ENCODE data around the gene BACE2.

DNA sequence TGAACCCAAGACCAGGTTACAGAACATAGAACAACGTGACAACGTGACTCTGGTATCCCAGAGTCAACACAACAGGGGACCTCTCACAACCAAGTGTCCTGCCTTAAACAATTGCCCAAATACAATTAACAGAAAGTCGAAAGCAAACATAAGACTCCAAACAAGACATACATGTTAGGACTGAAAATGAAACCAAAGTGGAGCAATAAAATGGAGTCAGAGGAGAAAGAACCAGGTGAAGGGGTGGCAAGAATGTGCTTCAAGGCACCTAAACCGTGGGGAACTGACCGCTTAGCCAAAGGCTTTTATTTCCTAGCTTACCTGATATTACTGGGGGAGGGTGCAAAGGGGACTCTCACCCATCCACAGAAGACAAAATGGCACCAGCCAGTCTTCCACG, 17.8 kb downstream of the BACE2 start:
- TF ChIP-seq, protein P1, sequence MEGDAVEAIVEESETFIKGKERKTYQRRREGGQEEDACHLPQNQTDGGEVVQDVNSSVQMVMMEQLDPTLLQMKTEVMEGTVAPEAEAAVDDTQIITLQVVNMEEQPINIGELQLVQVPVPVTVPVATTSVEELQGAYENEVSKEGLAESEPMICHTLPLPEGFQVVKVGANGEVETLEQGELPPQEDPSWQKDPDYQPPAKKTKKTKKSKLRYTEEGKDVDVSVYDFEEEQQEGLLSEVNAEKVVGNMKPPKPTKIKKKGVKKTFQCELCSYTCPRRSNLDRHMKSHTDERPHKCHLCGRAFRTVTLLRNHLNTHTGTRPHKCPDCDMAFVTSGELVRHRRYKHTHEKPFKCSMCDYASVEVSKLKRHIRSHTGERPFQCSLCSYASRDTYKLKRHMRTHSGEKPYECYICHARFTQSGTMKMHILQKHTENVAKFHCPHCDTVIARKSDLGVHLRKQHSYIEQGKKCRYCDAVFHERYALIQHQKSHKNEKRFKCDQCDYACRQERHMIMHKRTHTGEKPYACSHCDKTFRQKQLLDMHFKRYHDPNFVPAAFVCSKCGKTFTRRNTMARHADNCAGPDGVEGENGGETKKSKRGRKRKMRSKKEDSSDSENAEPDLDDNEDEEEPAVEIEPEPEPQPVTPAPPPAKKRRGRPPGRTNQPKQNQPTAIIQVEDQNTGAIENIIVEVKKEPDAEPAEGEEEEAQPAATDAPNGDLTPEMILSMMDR (tag by site-specific recombination; IDR thresholded peaks at IDR 0.05), result no peak
- TF ChIP-seq, protein P2, sequence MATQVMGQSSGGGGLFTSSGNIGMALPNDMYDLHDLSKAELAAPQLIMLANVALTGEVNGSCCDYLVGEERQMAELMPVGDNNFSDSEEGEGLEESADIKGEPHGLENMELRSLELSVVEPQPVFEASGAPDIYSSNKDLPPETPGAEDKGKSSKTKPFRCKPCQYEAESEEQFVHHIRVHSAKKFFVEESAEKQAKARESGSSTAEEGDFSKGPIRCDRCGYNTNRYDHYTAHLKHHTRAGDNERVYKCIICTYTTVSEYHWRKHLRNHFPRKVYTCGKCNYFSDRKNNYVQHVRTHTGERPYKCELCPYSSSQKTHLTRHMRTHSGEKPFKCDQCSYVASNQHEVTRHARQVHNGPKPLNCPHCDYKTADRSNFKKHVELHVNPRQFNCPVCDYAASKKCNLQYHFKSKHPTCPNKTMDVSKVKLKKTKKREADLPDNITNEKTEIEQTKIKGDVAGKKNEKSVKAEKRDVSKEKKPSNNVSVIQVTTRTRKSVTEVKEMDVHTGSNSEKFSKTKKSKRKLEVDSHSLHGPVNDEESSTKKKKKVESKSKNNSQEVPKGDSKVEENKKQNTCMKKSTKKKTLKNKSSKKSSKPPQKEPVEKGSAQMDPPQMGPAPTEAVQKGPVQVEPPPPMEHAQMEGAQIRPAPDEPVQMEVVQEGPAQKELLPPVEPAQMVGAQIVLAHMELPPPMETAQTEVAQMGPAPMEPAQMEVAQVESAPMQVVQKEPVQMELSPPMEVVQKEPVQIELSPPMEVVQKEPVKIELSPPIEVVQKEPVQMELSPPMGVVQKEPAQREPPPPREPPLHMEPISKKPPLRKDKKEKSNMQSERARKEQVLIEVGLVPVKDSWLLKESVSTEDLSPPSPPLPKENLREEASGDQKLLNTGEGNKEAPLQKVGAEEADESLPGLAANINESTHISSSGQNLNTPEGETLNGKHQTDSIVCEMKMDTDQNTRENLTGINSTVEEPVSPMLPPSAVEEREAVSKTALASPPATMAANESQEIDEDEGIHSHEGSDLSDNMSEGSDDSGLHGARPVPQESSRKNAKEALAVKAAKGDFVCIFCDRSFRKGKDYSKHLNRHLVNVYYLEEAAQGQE (tag by site-specific recombination; IDR thresholded peaks at IDR 0.05), result no peak
- no peak for TF ChIP-seq ZNF585B (tag by site-specific recombination; IDR thresholded peaks at IDR 0.05)
- TF ChIP-seq, protein P3, sequence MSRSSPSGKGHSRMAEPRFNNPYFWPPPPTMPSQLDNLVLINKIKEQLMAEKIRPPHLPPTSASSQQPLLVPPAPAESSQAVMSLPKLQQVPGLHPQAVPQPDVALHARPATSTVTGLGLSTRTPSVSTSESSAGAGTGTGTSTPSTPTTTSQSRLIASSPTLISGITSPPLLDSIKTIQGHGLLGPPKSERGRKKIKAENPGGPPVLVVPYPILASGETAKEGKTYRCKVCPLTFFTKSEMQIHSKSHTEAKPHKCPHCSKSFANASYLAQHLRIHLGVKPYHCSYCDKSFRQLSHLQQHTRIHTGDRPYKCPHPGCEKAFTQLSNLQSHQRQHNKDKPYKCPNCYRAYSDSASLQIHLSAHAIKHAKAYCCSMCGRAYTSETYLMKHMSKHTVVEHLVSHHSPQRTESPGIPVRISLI (tag by site-specific recombination; IDR thresholded peaks at IDR 0.05), result no peak
- TF ChIP-seq, protein P4, sequence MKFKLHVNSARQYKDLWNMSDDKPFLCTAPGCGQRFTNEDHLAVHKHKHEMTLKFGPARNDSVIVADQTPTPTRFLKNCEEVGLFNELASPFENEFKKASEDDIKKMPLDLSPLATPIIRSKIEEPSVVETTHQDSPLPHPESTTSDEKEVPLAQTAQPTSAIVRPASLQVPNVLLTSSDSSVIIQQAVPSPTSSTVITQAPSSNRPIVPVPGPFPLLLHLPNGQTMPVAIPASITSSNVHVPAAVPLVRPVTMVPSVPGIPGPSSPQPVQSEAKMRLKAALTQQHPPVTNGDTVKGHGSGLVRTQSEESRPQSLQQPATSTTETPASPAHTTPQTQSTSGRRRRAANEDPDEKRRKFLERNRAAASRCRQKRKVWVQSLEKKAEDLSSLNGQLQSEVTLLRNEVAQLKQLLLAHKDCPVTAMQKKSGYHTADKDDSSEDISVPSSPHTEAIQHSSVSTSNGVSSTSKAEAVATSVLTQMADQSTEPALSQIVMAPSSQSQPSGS (tag by site-specific recombination; IDR thresholded peaks at IDR 0.05; ENCODE audit: low read depth), result no peak
- no peak for TF ChIP-seq YY1 (tag by site-specific recombination; IDR thresholded peaks at IDR 0.05)
- no peak for TF ChIP-seq ZNF558 (tag by site-specific recombination; IDR thresholded peaks at IDR 0.05)
- no peak for TF ChIP-seq ZNF530 (tag by site-specific recombination; IDR thresholded peaks at IDR 0.05; ENCODE audit: low read depth)
- no peak for TF ChIP-seq ZNF140 (tag by site-specific recombination; IDR thresholded peaks at IDR 0.05)
- TF ChIP-seq ZNF768 (tag by site-specific recombination; IDR thresholded peaks at IDR 0.05), result no peak
- no peak for TF ChIP-seq SP3 (tag by site-specific recombination; IDR thresholded peaks at IDR 0.05)
- TF ChIP-seq ZFP3 (tag by site-specific recombination; IDR thresholded peaks at IDR 0.05; ENCODE audit: low read depth), result no peak
- no peak for TF ChIP-seq ZNF791 (tag by site-specific recombination; IDR thresholded peaks at IDR 0.05)
